ENCODE data around the gene HBE1.

HBE1 gene

GRCh38 chr11:5232176-5232575, 37.6 kb downstream of the HBE1 start:
- DNase-seq: no peak

- no peak for DNase-seq
These were observed 38.6 kb downstream of the HBE1 start for GRCh38 chr11:5231111-5231510.

- DNase-seq: no peak
These were observed 39.5 kb downstream of the HBE1 start for GRCh38 chr11:5230266-5230665.

GRCh38 chr11:5229796-5230195, 39.9 kb downstream of the HBE1 start:
- DNase-seq: no peak

GRCh38 chr11:5229356-5229755, 40.4 kb downstream of the HBE1 start:
- DNase-seq: no peak

GRCh38 chr11:5228124-5228523, 41.6 kb downstream of the HBE1 start:
- no peak for DNase-seq

GRCh38 chr11:5227681-5228080, 42.1 kb downstream of the HBE1 start:
- DNase-seq: no peak

GRCh38 chr11:5226732-5227310, 42.9 kb downstream of the HBE1 start, which contains the start of gene HBB:
TSS of gene HBB (minus strand) at chr11:5227071. CDS start at chr11:5227021, 50 bp downstream.
- DNase-seq: no peak

- DNase-seq: no peak
These were observed 44.3 kb downstream of the HBE1 start for GRCh38 chr11:5225480-5225871.

GRCh38 chr11:5224538-5225479, 44.9 kb downstream of the HBE1 start:
- DNase-seq: no peak

GRCh38 chr11:5223686-5224085, 46.1 kb downstream of the HBE1 start:
- DNase-seq: no peak

GRCh38 chr11:5223146-5223545, 46.6 kb downstream of the HBE1 start:
- DNase-seq: no peak

All from GOT3 (cell line).